B cell (primary cell): ENCODE measurements around the gene CHST11. TPM values are rescaled to one million over a fixed set of nuclear protein-coding genes. Genes with fewer than 3 reads are reported as not detected.

Experiments
- ATAC-seq: fragments of 200-7000 bp; cut with Tn5 transposase; one replicate; pipeline ENCODE4 v1.10.0; 2021; ENCODE audit warnings: low read depth, mild to moderate bottlenecking, moderate number of reproducible peaks, moderate library complexity
- CTCF ChIA-PET: fragments of 350-600 bp; sonication (Branson Sonifier 250); formaldehyde crosslinking; loops from one replicate; lab custom pipeline; 2021; ENCODE audit warnings: antibody characterized with exemption, inconsistent platforms; lab: Charles Lee
- POLR2A ChIA-PET: fragments of 350-600 bp; sonication (Branson Sonifier 250); formaldehyde crosslinking; loops from one replicate; lab custom pipeline; 2021; ENCODE audit warnings: antibody characterized with exemption; lab: Charles Lee
- DNase-seq: peaks from one replicate; pipeline ENCODE4 v3.0.0; 2013
- H2AFZ ChIP-seq: 2 replicates; pipeline ENCODE4 v1.6.1; 2012; ENCODE audit warnings: mild to moderate bottlenecking, low read depth, low read length; ENCODE audit not compliant: insufficient read depth, poor library complexity, severe bottlenecking
- H3K27ac ChIP-seq, 2 donors: 1 replicate in 1 of 2; 2 replicates in 1 of 2; pipeline ENCODE4 v1.5.1; 2012 to 2013; ENCODE audit warnings: low read length in 2 of 2, mild to moderate bottlenecking in 2 of 2, moderate library complexity in 1 of 2
- H3K27me3 ChIP-seq, 4 experiments: fragments of 200-600 bp in 1 of 4; sonication (generic) in 1 of 4; replicated peaks in 1 of 4; 1 replicate in 2 of 4; 2 replicates in 2 of 4; pipeline versions ENCODE4 v1.6.1 to v1.7.0; 2013 to 2016; ENCODE audit warnings: low read length in 3 of 4, mild to moderate bottlenecking in 2 of 4, mixed read lengths in 1 of 4, moderate library complexity in 1 of 4; ENCODE audit not compliant: insufficient read depth in 4 of 4, control insufficient read depth in 3 of 4; ENCODE audit errors: control extremely low read depth in 1 of 4
- H3K36me3 ChIP-seq, 2 experiments: replicated peaks in 1 of 2; 1 replicate in 1 of 2; 2 replicates in 1 of 2; pipeline versions ENCODE4 v1.6.1 to v1.7.1; 2013; ENCODE audit warnings: low read length in 1 of 2; ENCODE audit not compliant: insufficient read depth in 2 of 2, control insufficient read depth in 1 of 2; ENCODE audit errors: control extremely low read depth in 1 of 2, extremely low read depth in 1 of 2
- H3K4me1 ChIP-seq, 2 donors: fragments of 200-600 bp in 1 of 2; sonication (generic) in 1 of 2; 1 replicate in 1 of 2; 2 replicates in 1 of 2; pipeline versions ENCODE4 v1.5.1 to v1.6.1; 2013 to 2017; ENCODE audit warnings: low read length in 2 of 2; ENCODE audit not compliant: control insufficient read depth in 2 of 2, insufficient read depth in 2 of 2
- H3K4me2 ChIP-seq: replicated peaks from 2 replicates; pipeline ENCODE3; 2012; ENCODE audit warnings: mild to moderate bottlenecking, low read depth, low read length; ENCODE audit not compliant: poor library complexity, severe bottlenecking
- H3K4me3 ChIP-seq, 5 experiments: fragments of 200-600 bp in 1 of 5; sonication (generic) in 1 of 5; 1 replicate in 3 of 5; 2 replicates in 2 of 5; pipeline versions ENCODE4 v1.5.1 to v1.7.0; 2011 to 2016; ENCODE audit warnings: low read length in 4 of 5, mild to moderate bottlenecking in 4 of 5, low read depth in 2 of 5, control low read depth in 1 of 5, moderate library complexity in 1 of 5; ENCODE audit not compliant: insufficient read depth in 1 of 5; ENCODE audit errors: control extremely low read depth in 1 of 5, extremely low read depth in 1 of 5
- H3K79me2 ChIP-seq: fragments of 200-600 bp; sonication (generic); one replicate; pipeline ENCODE4 v1.6.0; 2016; ENCODE audit warnings: low read length; ENCODE audit not compliant: control insufficient read depth, insufficient read depth
- H3K9ac ChIP-seq: fragments of 200-600 bp; sonication (generic); 2 replicates; pipeline ENCODE4 v1.6.1; 2017; ENCODE audit warnings: mild to moderate bottlenecking, low read length, moderate library complexity
- H3K9me3 ChIP-seq, 3 donors: one replicate each; pipeline versions ENCODE4 v1.6.1 to v1.7.1; 2013; ENCODE audit warnings: low read length in 2 of 3; ENCODE audit not compliant: control insufficient read depth in 2 of 3, insufficient read depth in 1 of 3; ENCODE audit errors: control extremely low read depth in 1 of 3
- H4K20me1 ChIP-seq: 2 replicates; pipeline ENCODE4 v1.6.0; 2012; ENCODE audit warnings: mild to moderate bottlenecking, low read length; ENCODE audit not compliant: insufficient read depth, control insufficient read depth, poor library complexity, severe bottlenecking
- H3K27ac Mint-ChIP-seq: one replicate; pipeline ENCODE4 v1.8.0; 2021; ENCODE audit warnings: mixed read lengths
- H3K27me3 Mint-ChIP-seq: one replicate; pipeline ENCODE4 v1.8.0; 2021; ENCODE audit warnings: mixed read lengths
- H3K4me1 Mint-ChIP-seq: one replicate; pipeline ENCODE4 v1.8.0; 2021; ENCODE audit warnings: mixed read lengths
- H3K4me3 Mint-ChIP-seq: one replicate; pipeline ENCODE4 v1.8.0; 2021; ENCODE audit warnings: mixed read lengths
- H3K9me3 Mint-ChIP-seq: one replicate; pipeline ENCODE4 v1.8.0; 2022; ENCODE audit warnings: mixed read lengths; ENCODE audit not compliant: insufficient read depth
- EZH2 ChIP-seq: IDR thresholded peaks from 2 replicates; pipeline ENCODE4 v1.6.1; 2012; ENCODE audit warnings: borderline replicate concordance, low read depth, mild to moderate bottlenecking, moderate library complexity, low read length; ENCODE audit not compliant: insufficient read depth, poor library complexity, severe bottlenecking
- WGBS: methylation state at CpG from one replicate; pipeline ENCODE4 v1.1.5; 2013; ENCODE audit warnings: missing lambda C conversion rate; ENCODE audit not compliant: insufficient coverage; 5-methylcytosine and 5-hydroxymethylcytosine counted together
- intact Hi-C: fragments of 100-400 bp; cut with micrococcal nuclease; formaldehyde crosslinking; loops from one replicate; pipeline ENCODE4 v1.10.0; 2022
- polyA plus RNA-seq: library from polyadenylated mRNA; depleted of rRNA; stranded (reverse); fragments of >200 nt; gene quantifications from 2 replicates; pipeline ENCODE4 v1.2.3, GENCODE V29; 2012
- total RNA-seq, 2 donors: library from RNA; stranded (reverse); fragments of 120-200 nt in 1 of 2; gene quantifications; 1 replicate in 1 of 2; 2 replicates in 1 of 2; pipeline versions ENCODE4 v1.2.3 to v1.2.4, GENCODE V29; 2013 to 2022
- TF ChIP-seq, protein P1 (sequence below): fragments of 200-600 bp; IDR thresholded peaks from one replicate; pipeline ENCODE4 v1.8.0; 2022; ENCODE audit warnings: antibody characterized with exemption, mild to moderate bottlenecking

CHST11 gene
- total and polyA plus RNA-seq, 2 donors (not counting 1 experiment from before 2014, with no cell fraction given), result 46.3 to 152 TPM

DNA sequence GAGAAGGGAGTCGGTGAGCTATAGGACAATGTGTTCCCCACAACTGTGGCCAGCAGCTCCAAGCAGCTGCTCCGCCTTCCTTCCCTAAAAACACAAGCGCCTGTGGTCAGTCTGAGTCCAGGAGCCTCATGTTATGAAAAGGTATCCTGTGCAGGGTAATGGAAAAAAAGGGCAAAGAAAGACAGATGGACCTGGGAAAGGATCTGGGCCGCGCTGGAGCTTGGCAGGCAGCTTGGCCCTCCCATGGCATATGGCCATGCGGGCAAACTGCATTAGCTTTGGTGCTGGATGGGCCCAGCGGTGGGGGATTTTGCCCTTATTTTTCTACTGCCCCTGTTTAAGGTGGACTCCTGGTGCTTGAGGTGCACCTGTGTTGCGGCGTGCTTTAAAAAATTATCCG is 23.7 kb upstream of the CHST11 start:
- Histone ChIP-seq H3K4me2 (no peak overlapping the region), H3K27me3 (peaks cover 0 to 3% (median 1%) of the 10 kb centered on the region in 4 experiments), H3K4me1 (no peaks in the 10 kb centered on the region), H3K79me2 (no peaks in the 10 kb centered on the region), H3K36me3 (no peaks in the 10 kb centered on the region), H2AFZ (no peak overlapping the region), H3K9ac (no peak overlapping the region), H3K9me3 (peaks cover 0 to 7% (median 6%) of the 10 kb centered on the region in 3 donors), H4K20me1 (no peaks in the 10 kb centered on the region), H3K4me3 (no peak overlapping the region), H3K27ac (no peak overlapping the region)
- no peak for TF ChIP-seq EZH2
- TF ChIP-seq, protein P1, sequence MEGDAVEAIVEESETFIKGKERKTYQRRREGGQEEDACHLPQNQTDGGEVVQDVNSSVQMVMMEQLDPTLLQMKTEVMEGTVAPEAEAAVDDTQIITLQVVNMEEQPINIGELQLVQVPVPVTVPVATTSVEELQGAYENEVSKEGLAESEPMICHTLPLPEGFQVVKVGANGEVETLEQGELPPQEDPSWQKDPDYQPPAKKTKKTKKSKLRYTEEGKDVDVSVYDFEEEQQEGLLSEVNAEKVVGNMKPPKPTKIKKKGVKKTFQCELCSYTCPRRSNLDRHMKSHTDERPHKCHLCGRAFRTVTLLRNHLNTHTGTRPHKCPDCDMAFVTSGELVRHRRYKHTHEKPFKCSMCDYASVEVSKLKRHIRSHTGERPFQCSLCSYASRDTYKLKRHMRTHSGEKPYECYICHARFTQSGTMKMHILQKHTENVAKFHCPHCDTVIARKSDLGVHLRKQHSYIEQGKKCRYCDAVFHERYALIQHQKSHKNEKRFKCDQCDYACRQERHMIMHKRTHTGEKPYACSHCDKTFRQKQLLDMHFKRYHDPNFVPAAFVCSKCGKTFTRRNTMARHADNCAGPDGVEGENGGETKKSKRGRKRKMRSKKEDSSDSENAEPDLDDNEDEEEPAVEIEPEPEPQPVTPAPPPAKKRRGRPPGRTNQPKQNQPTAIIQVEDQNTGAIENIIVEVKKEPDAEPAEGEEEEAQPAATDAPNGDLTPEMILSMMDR, result no peak
- POLR2A ChIA-PET, result no interaction called here
- Mint-ChIP-seq H3K27ac (no peak overlapping the region), H3K9me3 (no peaks in the 10 kb centered on the region), H3K4me3 (no peak overlapping the region), H3K4me1 (peaks cover 2% of the 10 kb centered on the region), H3K27me3 (peaks cover 3% of the 10 kb centered on the region)
- DNase-seq, result no peak
- intact Hi-C loops, result no loop called here
- CTCF ChIA-PET, result no interaction called here
- 96% methylated on average over 4 of the region's 10 CpGs for WGBS
- no peak for ATAC-seq

DNA sequence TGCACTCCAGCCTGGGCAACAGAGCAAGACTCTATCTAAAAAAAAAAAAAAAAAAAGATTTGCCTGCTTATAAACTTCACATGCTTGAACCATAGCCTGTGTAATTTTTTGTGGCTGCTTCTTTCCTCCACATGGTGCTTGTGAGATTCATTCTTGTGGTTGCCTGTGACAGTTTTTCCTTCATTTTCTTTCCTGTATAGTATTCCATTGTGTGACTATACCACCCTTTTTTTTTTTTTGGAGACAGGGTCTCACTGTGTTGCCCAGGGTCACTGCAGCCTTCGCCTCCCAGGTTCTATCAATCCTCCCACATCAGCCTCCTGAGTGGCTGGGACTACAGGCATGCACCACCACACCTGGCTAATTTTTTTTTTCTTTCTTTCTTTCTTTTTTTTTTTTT is 22.6 kb upstream of the CHST11 start:
- Mint-ChIP-seq H3K4me3 (no peak overlapping the region), H3K4me1 (peaks cover 2% of the 10 kb centered on the region), H3K27me3 (peaks cover 3% of the 10 kb centered on the region), H3K9me3 (no peaks in the 10 kb centered on the region), H3K27ac (no peak overlapping the region)
- WGBS, result no CpG with 5 or more reads among the region's 1 CpG
- CTCF ChIA-PET, result interaction anchor here (0.8 kb wide), 1 partner anchor 8 kb away, joined by 3 read pairs; no protein-coding TSS in a partner anchor
- no peaks in the 10 kb centered on the region for H3K9me3 ChIP-seq
- H3K4me1 ChIP-seq, result no peaks in the 10 kb centered on the region
- H4K20me1 ChIP-seq, result no peaks in the 10 kb centered on the region
- H3K4me3 ChIP-seq, result no peak overlapping the region
- TF ChIP-seq, protein P1, result no peak
- TF ChIP-seq EZH2, result no peak
- H3K27me3 ChIP-seq, result peaks cover 0 to 3% (median 1%) of the 10 kb centered on the region in 4 experiments
- no peak overlapping the region for H3K9ac ChIP-seq
- no peak overlapping the region for H3K4me2 ChIP-seq
- POLR2A ChIA-PET, result interaction anchor here (0.7 kb wide), 2 partner anchors 305 to 525 kb away, joined by 6 to 7 read pairs; no protein-coding TSS in a partner anchor
- DNase-seq, result no peak
- no peak for ATAC-seq
- H3K27ac ChIP-seq, result no peak overlapping the region
- H3K79me2 ChIP-seq, result no peaks in the 10 kb centered on the region
- intact Hi-C loops, result no loop called here
- H2AFZ ChIP-seq, result no peak overlapping the region
- no peaks in the 10 kb centered on the region for H3K36me3 ChIP-seq
